Measurements from ENCODE around the gene EPSTI1. TPM values are rescaled to one million over a fixed set of nuclear protein-coding genes. Genes with fewer than 3 reads are reported as not detected.

Gene EPSTI1
- total and polyA plus RNA-seq, 10 of the 15 experiments (the other 5 are each of a cell fraction or from before 2014, with no cell fraction given) = 4.7 to 32.0 (median 24.2) TPM

- TF ChIP-seq, protein P1, sequence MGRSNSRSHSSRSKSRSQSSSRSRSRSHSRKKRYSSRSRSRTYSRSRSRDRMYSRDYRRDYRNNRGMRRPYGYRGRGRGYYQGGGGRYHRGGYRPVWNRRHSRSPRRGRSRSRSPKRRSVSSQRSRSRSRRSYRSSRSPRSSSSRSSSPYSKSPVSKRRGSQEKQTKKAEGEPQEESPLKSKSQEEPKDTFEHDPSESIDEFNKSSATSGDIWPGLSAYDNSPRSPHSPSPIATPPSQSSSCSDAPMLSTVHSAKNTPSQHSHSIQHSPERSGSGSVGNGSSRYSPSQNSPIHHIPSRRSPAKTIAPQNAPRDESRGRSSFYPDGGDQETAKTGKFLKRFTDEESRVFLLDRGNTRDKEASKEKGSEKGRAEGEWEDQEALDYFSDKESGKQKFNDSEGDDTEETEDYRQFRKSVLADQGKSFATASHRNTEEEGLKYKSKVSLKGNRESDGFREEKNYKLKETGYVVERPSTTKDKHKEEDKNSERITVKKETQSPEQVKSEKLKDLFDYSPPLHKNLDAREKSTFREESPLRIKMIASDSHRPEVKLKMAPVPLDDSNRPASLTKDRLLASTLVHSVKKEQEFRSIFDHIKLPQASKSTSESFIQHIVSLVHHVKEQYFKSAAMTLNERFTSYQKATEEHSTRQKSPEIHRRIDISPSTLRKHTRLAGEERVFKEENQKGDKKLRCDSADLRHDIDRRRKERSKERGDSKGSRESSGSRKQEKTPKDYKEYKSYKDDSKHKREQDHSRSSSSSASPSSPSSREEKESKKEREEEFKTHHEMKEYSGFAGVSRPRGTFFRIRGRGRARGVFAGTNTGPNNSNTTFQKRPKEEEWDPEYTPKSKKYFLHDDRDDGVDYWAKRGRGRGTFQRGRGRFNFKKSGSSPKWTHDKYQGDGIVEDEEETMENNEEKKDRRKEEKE (IDR thresholded peaks at IDR 0.05) = no peak
- TF ChIP-seq MYB (IDR thresholded peaks at IDR 0.05; ENCODE audit: borderline replicate concordance, low read depth, low read length) (no peak), TBL1XR1 (IDR thresholded peaks at IDR 0.05; ENCODE audit: low read depth, low read length) (no peak), MYC (IDR thresholded peaks at IDR 0.05; ENCODE audit: insufficient read depth, insufficient read length, insufficient replicate concordance, low read length, severe bottlenecking) (no peak), ASH2L (IDR thresholded peaks at IDR 0.05; ENCODE audit: borderline replicate concordance, low read depth) (no peak), PBX3 (IDR thresholded peaks at IDR 0.05; ENCODE audit: insufficient replicate concordance, low read depth, low read length) (no peak), TCF3 (IDR thresholded peaks at IDR 0.05; ENCODE audit: borderline replicate concordance, insufficient read depth, low read depth, low read length) (no peak), ATF7 (IDR thresholded peaks at IDR 0.05; ENCODE audit: low read depth) (no peak)
- TF ChIP-seq, protein P2, sequence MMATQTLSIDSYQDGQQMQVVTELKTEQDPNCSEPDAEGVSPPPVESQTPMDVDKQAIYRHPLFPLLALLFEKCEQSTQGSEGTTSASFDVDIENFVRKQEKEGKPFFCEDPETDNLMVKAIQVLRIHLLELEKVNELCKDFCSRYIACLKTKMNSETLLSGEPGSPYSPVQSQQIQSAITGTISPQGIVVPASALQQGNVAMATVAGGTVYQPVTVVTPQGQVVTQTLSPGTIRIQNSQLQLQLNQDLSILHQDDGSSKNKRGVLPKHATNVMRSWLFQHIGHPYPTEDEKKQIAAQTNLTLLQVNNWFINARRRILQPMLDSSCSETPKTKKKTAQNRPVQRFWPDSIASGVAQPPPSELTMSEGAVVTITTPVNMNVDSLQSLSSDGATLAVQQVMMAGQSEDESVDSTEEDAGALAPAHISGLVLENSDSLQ (IDR thresholded peaks at IDR 0.05) = no peak
Observed at GRCh38 chr13:42874221-42874620, 117.8 kb downstream of the EPSTI1 start (continued).

Measured in GM12878 (cell line).